ENCODE measurements around the gene PRSS56.

Gene PRSS56

GRCh38 chr2:232519581-232520438 is at the start of gene PRSS56:
PRSS56 (plus strand) TSS chr2:232520388; CDS start chr2:232520599, 211 bp downstream.
- H3K27ac Mint-ChIP-seq = no peak within 1 kb of the TSS
- H3K4me3 Mint-ChIP-seq = no peak within 1 kb of the TSS
- TF ChIP-seq CTCF (IDR thresholded peaks at IDR 0.05; ENCODE audit: unreplicated experiment in 3 of 3) = no peak
- H3K4me1 Mint-ChIP-seq = peaks cover 32% of the 10 kb centered on the region
- H3K9me3 Mint-ChIP-seq = no peaks in the 10 kb centered on the region
- no peaks in the 10 kb centered on the region for H3K36me3 Mint-ChIP-seq (ENCODE audit: low read depth)
- H3K27me3 Mint-ChIP-seq (ENCODE audit: low read depth) = peaks cover 67% of the 10 kb centered on the region

GRCh38 chr2:232473467-232473890 is 46.7 kb upstream of the PRSS56 start:
- peaks cover 15% of the 10 kb centered on the region for H3K4me1 Mint-ChIP-seq
- peaks cover 28% of the 10 kb centered on the region for H3K9me3 Mint-ChIP-seq

GRCh38 chr2:232476045-232476444 is 44.1 kb upstream of the PRSS56 start:
- Mint-ChIP-seq H3K27ac (no peak overlapping the region), H3K4me1 (peaks cover 15% of the 10 kb centered on the region), H3K36me3 (ENCODE audit: low read depth) (peaks cover 8% of the 10 kb centered on the region), H3K27me3 (ENCODE audit: low read depth) (peaks cover 46% of the 10 kb centered on the region), H3K9me3 (peaks cover 19% of the 10 kb centered on the region), H3K4me3 (no peak overlapping the region)
- no peak for TF ChIP-seq CTCF (IDR thresholded peaks at IDR 0.05; ENCODE audit: unreplicated experiment in 3 of 3)

More at GRCh38 chr2:232473467-232473890, 46.7 kb upstream of the PRSS56 start:
- Mint-ChIP-seq H3K27me3 (ENCODE audit: low read depth) (peaks cover 57% of the 10 kb centered on the region), H3K4me3 (no peak overlapping the region), H3K36me3 (ENCODE audit: low read depth) (peaks cover 8% of the 10 kb centered on the region), H3K27ac (peak overlapping the region in 1 of 3 experiments; percentile 34)
- TF ChIP-seq CTCF (IDR thresholded peaks at IDR 0.05; ENCODE audit: unreplicated experiment in 3 of 3) = no peak

- H3K4me1 Mint-ChIP-seq = peaks cover 15% of the 10 kb centered on the region
- H3K36me3 Mint-ChIP-seq (ENCODE audit: low read depth) = peaks cover 8% of the 10 kb centered on the region
- no peak overlapping the region for H3K4me3 Mint-ChIP-seq
- peaks cover 48% of the 10 kb centered on the region for H3K27me3 Mint-ChIP-seq (ENCODE audit: low read depth)
- TF ChIP-seq CTCF (IDR thresholded peaks at IDR 0.05; ENCODE audit: unreplicated experiment in 3 of 3) = no peak
- H3K9me3 Mint-ChIP-seq = peaks cover 13% of the 10 kb centered on the region
- no peak overlapping the region for H3K27ac Mint-ChIP-seq
Measured at GRCh38 chr2:232476791-232477190, 43.4 kb upstream of the PRSS56 start.

- Mint-ChIP-seq H3K36me3 (ENCODE audit: low read depth) (peaks cover 2% of the 10 kb centered on the region), H3K4me1 (peaks cover 13% of the 10 kb centered on the region), H3K9me3 (peaks cover 2% of the 10 kb centered on the region), H3K27me3 (ENCODE audit: low read depth) (peaks cover 53% of the 10 kb centered on the region), H3K4me3 (no peak overlapping the region), H3K27ac (no peak overlapping the region)
- no peak for TF ChIP-seq CTCF (IDR thresholded peaks at IDR 0.05; ENCODE audit: unreplicated experiment in 3 of 3)
Measured at GRCh38 chr2:232477751-232478510, 42.3 kb upstream of the PRSS56 start.
